ENCODE results near the gene AMPD1.

The AMPD1 gene

GRCh38 chr1:114641377-114641776 is 54.0 kb downstream of the AMPD1 start:
- TF ChIP-seq CTCF (IDR thresholded peaks at IDR 0.05) (no peak), ZFX (IDR thresholded peaks at IDR 0.05; ENCODE audit: borderline replicate concordance) (no peak)
- H3K27ac ChIP-seq: no peak overlapping the region

GRCh38 chr1:114638910-114639309 is 56.4 kb downstream of the AMPD1 start:
- TF ChIP-seq CTCF (IDR thresholded peaks at IDR 0.05) (no peak), ZFX (IDR thresholded peaks at IDR 0.05; ENCODE audit: borderline replicate concordance) (no peak)
- no peak overlapping the region for H3K27ac ChIP-seq

GRCh38 chr1:114632427-114632826 is 62.9 kb downstream of the AMPD1 start:
- no peak overlapping the region for H3K27ac ChIP-seq
- TF ChIP-seq ZFX (IDR thresholded peaks at IDR 0.05; ENCODE audit: borderline replicate concordance) (no peak), CTCF (IDR thresholded peaks at IDR 0.05) (no peak)

- TF ChIP-seq CTCF (IDR thresholded peaks at IDR 0.05): no peak
- TF ChIP-seq ZFX (IDR thresholded peaks at IDR 0.05; ENCODE audit: borderline replicate concordance): no peak
Measured at GRCh38 chr1:114627107-114627506, 68.2 kb downstream of the AMPD1 start.

GRCh38 chr1:114623364-114623763 is 72.0 kb downstream of the AMPD1 start:
- TF ChIP-seq CTCF (IDR thresholded peaks at IDR 0.05) (no peak), ZFX (IDR thresholded peaks at IDR 0.05; ENCODE audit: borderline replicate concordance) (no peak)

More at GRCh38 chr1:114627107-114627506, 68.2 kb downstream of the AMPD1 start:
- no peak overlapping the region for H3K27ac ChIP-seq

More at GRCh38 chr1:114623364-114623763, 72.0 kb downstream of the AMPD1 start:
- no peak overlapping the region for H3K27ac ChIP-seq

Measured in 22Rv1 (cell line).